ENCODE measurements around the gene AKAP12.

GRCh38 chr6:151370509-151371078 is 130.8 kb downstream of the AKAP12 start:
- TF ChIP-seq CTCF (IDR thresholded peaks at IDR 0.05) (no peak), E2F5 (CRISPR knock-in tag; IDR thresholded peaks at IDR 0.05) (no peak), GABPB1 (CRISPR knock-in tag; IDR thresholded peaks at IDR 0.05) (no peak), ZNF263 (CRISPR knock-in tag; IDR thresholded peaks at IDR 0.05; ENCODE audit: low read depth) (no peak), SP1 (CRISPR knock-in tag; conservative IDR thresholded peaks at IDR 0.05) (no peak), NR2C2 (CRISPR knock-in tag; IDR thresholded peaks at IDR 0.05) (no peak), ZNF121 (CRISPR knock-in tag; IDR thresholded peaks at IDR 0.05) (no peak), CREM (CRISPR knock-in tag; IDR thresholded peaks at IDR 0.05) (no peak), FOXJ3 (CRISPR knock-in tag; IDR thresholded peaks at IDR 0.05; ENCODE audit: borderline replicate concordance) (no peak), JUN (CRISPR knock-in tag; IDR thresholded peaks at IDR 0.05) (no peak)

Data from WTC11 (cell line).